PFSK-1 (cell line): ENCODE measurements around the gene HNRNPA3.

Experiments
- FOXP2 ChIP-seq: optimal IDR thresholded peaks from 2 replicates; pipeline ENCODE3; 2011; ENCODE audit warnings: borderline replicate concordance, control low read depth, inconsistent platforms; ENCODE audit not compliant: insufficient read depth; ENCODE audit errors: extremely low read length, extremely low read depth
- POLR2AphosphoS5 ChIP-seq: IDR thresholded peaks from 2 replicates; pipeline ENCODE4 v1.6.1; 2012; ENCODE audit warnings: low read depth, mild to moderate bottlenecking, control low read depth, low read length, moderate library complexity
- SIN3A ChIP-seq: IDR thresholded peaks from 2 replicates; pipeline ENCODE4 v1.6.1; 2012; ENCODE audit warnings: mild to moderate bottlenecking, low read length, moderate library complexity, borderline replicate concordance; ENCODE audit not compliant: insufficient read depth
- TAF1 ChIP-seq: IDR thresholded peaks from 2 replicates; pipeline ENCODE4 v1.6.1; 2012; ENCODE audit warnings: low read length, control low read depth, borderline replicate concordance; ENCODE audit not compliant: insufficient read depth
- TF ChIP-seq, protein P1 (sequence below), 2 experiments: IDR thresholded peaks; 2 replicates each; pipeline versions ENCODE4 v1.6.1 to v1.8.0; 2011 to 2012; ENCODE audit warnings: low read depth in 2 of 2, low read length in 2 of 2, control low read depth in 1 of 2, inconsistent platforms in 1 of 2, mild to moderate bottlenecking in 1 of 2, moderate library complexity in 1 of 2; ENCODE audit not compliant: insufficient read depth in 1 of 2

DNA sequence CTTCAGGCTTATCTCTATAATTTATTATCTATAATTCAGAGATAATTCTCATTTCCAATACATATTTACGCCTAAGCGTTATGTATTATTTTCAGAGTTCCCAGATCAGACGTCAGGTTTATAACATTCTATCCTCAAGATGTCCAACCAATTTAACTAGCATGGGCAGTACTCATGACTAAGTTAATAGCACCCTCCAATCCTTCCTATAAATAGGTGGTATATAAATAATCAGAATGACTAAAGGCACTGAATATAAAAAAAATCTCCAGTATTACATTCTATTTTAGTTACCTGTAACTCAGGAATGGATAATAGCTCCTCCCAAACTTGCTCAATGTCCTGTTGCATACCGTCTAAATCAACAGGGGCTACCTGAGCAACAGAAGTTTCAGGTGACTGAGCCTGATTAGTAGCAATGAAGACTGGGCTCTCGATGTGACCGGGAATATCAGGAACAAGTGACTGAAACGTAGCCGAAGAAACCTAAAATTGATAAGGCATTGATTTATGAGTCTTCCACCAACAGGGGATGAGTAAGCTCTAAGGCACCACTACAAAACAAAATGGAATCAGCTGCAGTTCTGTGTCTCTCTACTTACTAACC lies 19.6 kb downstream of the HNRNPA3 start:
- TF ChIP-seq, protein P1, sequence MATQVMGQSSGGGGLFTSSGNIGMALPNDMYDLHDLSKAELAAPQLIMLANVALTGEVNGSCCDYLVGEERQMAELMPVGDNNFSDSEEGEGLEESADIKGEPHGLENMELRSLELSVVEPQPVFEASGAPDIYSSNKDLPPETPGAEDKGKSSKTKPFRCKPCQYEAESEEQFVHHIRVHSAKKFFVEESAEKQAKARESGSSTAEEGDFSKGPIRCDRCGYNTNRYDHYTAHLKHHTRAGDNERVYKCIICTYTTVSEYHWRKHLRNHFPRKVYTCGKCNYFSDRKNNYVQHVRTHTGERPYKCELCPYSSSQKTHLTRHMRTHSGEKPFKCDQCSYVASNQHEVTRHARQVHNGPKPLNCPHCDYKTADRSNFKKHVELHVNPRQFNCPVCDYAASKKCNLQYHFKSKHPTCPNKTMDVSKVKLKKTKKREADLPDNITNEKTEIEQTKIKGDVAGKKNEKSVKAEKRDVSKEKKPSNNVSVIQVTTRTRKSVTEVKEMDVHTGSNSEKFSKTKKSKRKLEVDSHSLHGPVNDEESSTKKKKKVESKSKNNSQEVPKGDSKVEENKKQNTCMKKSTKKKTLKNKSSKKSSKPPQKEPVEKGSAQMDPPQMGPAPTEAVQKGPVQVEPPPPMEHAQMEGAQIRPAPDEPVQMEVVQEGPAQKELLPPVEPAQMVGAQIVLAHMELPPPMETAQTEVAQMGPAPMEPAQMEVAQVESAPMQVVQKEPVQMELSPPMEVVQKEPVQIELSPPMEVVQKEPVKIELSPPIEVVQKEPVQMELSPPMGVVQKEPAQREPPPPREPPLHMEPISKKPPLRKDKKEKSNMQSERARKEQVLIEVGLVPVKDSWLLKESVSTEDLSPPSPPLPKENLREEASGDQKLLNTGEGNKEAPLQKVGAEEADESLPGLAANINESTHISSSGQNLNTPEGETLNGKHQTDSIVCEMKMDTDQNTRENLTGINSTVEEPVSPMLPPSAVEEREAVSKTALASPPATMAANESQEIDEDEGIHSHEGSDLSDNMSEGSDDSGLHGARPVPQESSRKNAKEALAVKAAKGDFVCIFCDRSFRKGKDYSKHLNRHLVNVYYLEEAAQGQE (IDR thresholded peaks at IDR 0.05; ENCODE audit: insufficient read depth in 1 of 2, low read depth in 2 of 2, low read length in 2 of 2) = no peak
- TF ChIP-seq POLR2AphosphoS5 (no peak), TAF1 (no peak), FOXP2 (no peak), SIN3A (no peak)
